Stimulated activated CD8-positive, alpha-beta memory T cell treated with anti-CD3 and anti-CD28 coated beads, Interleukin-4, amount 100 ng/mL, for 24 hours (primary cell): ENCODE data around the gene FHIP2A.
"Not testable (repeated sequence)": the region's sequence is repeated elsewhere in the genome, so short reads cannot be mapped to it uniquely, and the experiment has no call there.

ENCODE experiments used
- DNase-seq: peaks from one replicate; pipeline ENCODE4 v3.0.0-alpha.2; 2020; ENCODE audit warnings: low read depth

Gene FHIP2A

DNA sequence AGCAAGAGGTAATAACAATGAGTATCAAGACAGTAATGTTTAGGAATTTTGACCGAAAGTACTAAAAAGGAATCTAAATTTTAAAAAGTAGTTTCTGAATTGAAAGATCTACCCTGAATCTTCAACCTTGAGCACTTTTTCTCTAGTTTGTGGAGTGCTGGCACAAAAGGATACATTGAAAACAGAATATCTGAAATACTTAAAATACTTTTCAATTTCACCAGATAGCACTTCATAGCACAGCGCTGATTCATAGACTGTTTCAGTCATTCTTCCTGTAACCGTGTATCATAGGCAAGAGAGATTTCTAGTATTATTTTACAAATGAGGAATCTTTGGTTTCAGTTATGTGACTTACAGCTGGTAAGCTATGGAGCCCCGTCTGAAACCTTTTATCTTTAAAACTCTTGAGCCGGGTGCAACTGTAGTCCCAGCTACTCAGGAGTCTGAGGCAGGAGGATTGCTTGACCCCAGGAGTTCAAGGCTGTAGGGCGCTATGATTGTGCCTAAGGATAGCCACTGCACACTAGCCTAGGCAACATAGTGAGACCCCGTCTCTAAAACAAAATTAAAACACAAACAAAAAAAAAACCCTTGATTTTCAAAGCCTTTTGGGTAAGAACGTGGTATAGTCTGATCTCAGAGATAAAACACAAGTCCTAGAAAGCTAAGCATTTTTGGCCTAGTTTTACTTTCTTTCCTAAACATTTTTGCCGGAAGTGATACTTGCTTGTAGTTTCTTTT lies 35.1 kb downstream of the FHIP2A start:
- no peak for DNase-seq

- not testable (repeated sequence) for DNase-seq
These were observed 35.6 kb downstream of the FHIP2A start for GRCh38 chr10:114857288-114857565.

DNA sequence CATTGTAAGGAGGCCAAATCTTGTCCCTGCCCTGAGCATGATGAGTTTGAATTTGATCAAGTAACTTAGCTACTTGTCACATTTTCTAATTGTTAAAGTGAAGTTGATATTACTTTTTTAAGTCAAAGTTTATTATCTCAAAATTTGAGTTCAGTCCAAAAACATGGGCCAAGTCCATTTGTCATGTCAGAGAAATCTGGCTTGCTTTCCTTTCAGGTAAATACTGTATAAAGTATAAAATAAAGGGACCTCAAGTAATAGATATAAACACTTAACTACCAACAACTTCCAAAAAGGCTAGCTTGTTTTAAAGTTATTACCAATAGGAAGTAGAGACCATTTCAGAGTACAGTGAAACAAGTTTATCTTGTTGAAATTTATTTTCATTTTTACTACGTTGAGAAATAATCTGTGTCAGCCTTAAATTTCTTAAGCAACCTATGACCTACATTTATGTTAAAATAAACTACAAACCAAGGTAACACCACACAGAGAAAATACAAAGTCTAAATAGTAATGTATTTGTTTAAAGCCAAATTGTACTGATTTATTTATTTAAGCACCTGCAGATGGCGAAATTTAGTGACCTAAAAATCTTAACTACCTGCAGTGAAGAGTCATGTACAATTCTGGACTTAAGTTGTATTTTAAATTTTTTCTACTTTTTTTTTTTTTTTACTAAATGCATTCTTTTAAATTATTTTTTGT lies 36.5 kb downstream of the FHIP2A start:
- DNase-seq, result no peak

DNA sequence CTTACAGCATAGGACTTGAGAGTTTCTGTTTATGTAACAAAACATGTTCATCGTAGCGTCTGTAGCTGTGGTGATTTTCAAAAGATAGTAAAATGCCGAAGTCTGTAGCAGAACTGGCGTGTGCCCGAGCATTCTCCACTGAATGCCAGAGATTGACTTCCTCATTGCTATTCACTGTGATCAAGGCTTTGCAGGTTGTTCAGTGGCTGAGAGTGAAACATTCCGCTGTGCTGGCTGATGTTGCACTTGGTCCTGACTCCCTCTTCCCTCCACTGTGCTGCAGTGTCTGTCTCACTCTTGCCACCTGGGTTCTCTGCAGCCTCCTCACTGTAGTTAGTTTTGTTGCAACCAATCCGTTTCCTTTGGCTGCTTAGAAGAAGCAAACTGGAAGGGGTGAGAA lies 37.6 kb downstream of the FHIP2A start:
- DNase-seq, result no peak

GRCh38 chr10:114862456-114862855 lies 40.9 kb downstream of the FHIP2A start:
- no peak for DNase-seq

- no peak for DNase-seq
These were observed 45.8 kb downstream of the FHIP2A start for GRCh38 chr10:114867365-114867764.

DNA sequence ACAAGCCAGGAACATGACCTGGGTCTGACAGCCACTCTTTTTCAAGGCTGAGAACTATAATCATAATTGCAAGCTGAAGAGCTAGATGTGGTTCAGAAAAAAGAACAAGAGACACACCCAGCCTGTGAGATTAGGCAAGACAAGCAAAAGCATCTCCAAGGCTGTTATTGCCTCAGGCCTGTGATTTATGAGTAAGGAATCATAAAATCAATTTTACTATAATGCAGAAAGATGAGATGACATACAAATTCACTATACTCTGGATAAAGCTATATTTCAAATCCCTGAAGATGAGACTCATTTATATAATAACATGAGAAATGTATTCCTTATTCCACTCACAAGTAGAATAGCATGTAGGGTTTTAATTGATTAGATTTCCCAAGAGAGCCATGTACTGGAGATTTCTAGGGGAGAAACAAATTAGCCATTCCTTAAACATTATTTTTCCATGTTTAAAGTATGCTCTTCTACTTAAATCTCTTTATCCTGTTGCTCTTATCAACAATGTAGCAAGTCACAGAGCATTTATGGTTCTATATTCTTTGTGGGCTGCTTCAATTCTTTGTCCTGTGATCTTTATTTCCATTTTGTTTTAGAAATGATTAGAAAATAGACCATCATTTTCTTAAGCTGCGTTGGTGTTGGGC lies 47.4 kb downstream of the FHIP2A start:
- no peak for DNase-seq

- DNase-seq, result no peak
These were observed 47.9 kb downstream of the FHIP2A start for GRCh38 chr10:114869520-114869892.

- DNase-seq, result no peak
These were observed 48.9 kb downstream of the FHIP2A start for GRCh38 chr10:114870486-114870885.

- no peak for DNase-seq
These were observed 49.8 kb downstream of the FHIP2A start for GRCh38 chr10:114871379-114871778.
